Neuronal stem cell (in vitro differentiated cells): ENCODE measurements around the gene ARHGEF7.

Experiments used
- DNase-seq: peaks from one replicate; pipeline ENCODE4 v3.0.0-alpha.2; 2013; ENCODE audit warnings: low spot score
- H2AFZ ChIP-seq: one replicate; pipeline ENCODE4 v1.6.1; 2013; ENCODE audit warnings: mild to moderate bottlenecking, low read length, inconsistent platforms
- H2AK5ac ChIP-seq: 2 replicates; pipeline ENCODE4 v1.6.1; 2013; ENCODE audit warnings: low read depth, mild to moderate bottlenecking, inconsistent platforms, low read length, moderate library complexity, mixed read lengths
- H2BK120ac ChIP-seq: 2 replicates; pipeline ENCODE4 v1.6.1; 2013; ENCODE audit warnings: low read depth, mild to moderate bottlenecking, inconsistent platforms, low read length, moderate library complexity, mixed read lengths
- H2BK12ac ChIP-seq: one replicate; pipeline ENCODE4 v1.6.1; 2013; ENCODE audit warnings: low read length, inconsistent platforms
- H2BK15ac ChIP-seq: 2 replicates; pipeline ENCODE4 v1.6.1; 2013; ENCODE audit warnings: mild to moderate bottlenecking, low read length, inconsistent platforms, mixed read lengths
- H2BK5ac ChIP-seq: one replicate; pipeline ENCODE4 v1.6.1; 2013; ENCODE audit warnings: inconsistent platforms, mild to moderate bottlenecking, low read length, moderate library complexity
- H3K14ac ChIP-seq: one replicate; pipeline ENCODE4 v1.6.1; 2013; ENCODE audit warnings: low read length, inconsistent platforms
- H3K18ac ChIP-seq: 2 replicates; pipeline ENCODE4 v1.6.1; 2013; ENCODE audit warnings: low read length, inconsistent platforms
- H3K23ac ChIP-seq: 2 replicates; pipeline ENCODE4 v1.6.1; 2013; ENCODE audit warnings: low read depth, mild to moderate bottlenecking, mixed read lengths, low read length, inconsistent platforms; ENCODE audit not compliant: poor library complexity
- H3K27ac ChIP-seq: replicated peaks from 3 replicates; pipeline ENCODE4 v1.5.1; 2013; ENCODE audit warnings: low read length, inconsistent platforms
- H3K27me3 ChIP-seq, 3 experiments: 2 replicates each; pipeline ENCODE4 v1.6.1; 2013; ENCODE audit warnings: low read length in 3 of 3, mild to moderate bottlenecking in 2 of 3, inconsistent platforms in 1 of 3, low read depth in 1 of 3, mixed read lengths in 1 of 3, moderate library complexity in 1 of 3; ENCODE audit not compliant: control insufficient read depth in 3 of 3, insufficient read depth in 3 of 3
- H3K36me3 ChIP-seq, 2 donors: replicated peaks in 1 of 2; 2 replicates each; pipeline ENCODE4 v1.6.1; 2013; ENCODE audit warnings: low read length in 2 of 2; ENCODE audit not compliant: control insufficient read depth in 2 of 2, insufficient read depth in 2 of 2
- H3K4ac ChIP-seq: 2 replicates; pipeline ENCODE4 v1.6.1; 2013; ENCODE audit warnings: inconsistent platforms, mild to moderate bottlenecking, low read length, moderate library complexity
- H3K4me1 ChIP-seq, 2 donors: 1 replicate in 1 of 2; 2 replicates in 1 of 2; pipeline ENCODE4 v1.6.1; 2013; ENCODE audit warnings: low read length in 2 of 2, low read depth in 1 of 2; ENCODE audit not compliant: control insufficient read depth in 2 of 2, insufficient read depth in 1 of 2
- H3K4me2 ChIP-seq: one replicate; pipeline ENCODE4 v1.6.1; 2013; ENCODE audit warnings: mild to moderate bottlenecking, low read length, inconsistent platforms; ENCODE audit not compliant: insufficient read depth, poor library complexity, severe bottlenecking
- H3K4me3 ChIP-seq, 2 donors: 2 replicates each; pipeline ENCODE4 v1.5.1; 2013; ENCODE audit warnings: low read length in 2 of 2, mild to moderate bottlenecking in 2 of 2, inconsistent platforms in 1 of 2, moderate library complexity in 1 of 2
- H3K79me1 ChIP-seq: one replicate; pipeline ENCODE4 v1.6.1; 2013; ENCODE audit warnings: low read depth, mild to moderate bottlenecking, inconsistent platforms, low read length, moderate library complexity
- H3K9ac ChIP-seq: one replicate; pipeline ENCODE4 v1.6.1; 2013; ENCODE audit warnings: mild to moderate bottlenecking, low read depth, low read length, inconsistent platforms; ENCODE audit not compliant: poor library complexity
- H3K9me3 ChIP-seq, 2 donors: replicated peaks in 1 of 2; 2 replicates each; pipeline versions ENCODE3 to v1.6.1; 2013; ENCODE audit warnings: low read length in 2 of 2, mild to moderate bottlenecking in 2 of 2, inconsistent platforms in 1 of 2, low read depth in 1 of 2, mixed read lengths in 1 of 2, moderate library complexity in 1 of 2; ENCODE audit not compliant: control insufficient read depth in 2 of 2, insufficient read depth in 1 of 2
- H4K8ac ChIP-seq: one replicate; pipeline ENCODE4 v1.6.1; 2013; ENCODE audit warnings: low read depth, mild to moderate bottlenecking, inconsistent platforms, low read length, moderate library complexity
- H4K91ac ChIP-seq: one replicate; pipeline ENCODE4 v1.6.1; 2013; ENCODE audit warnings: low read length, low read depth, mild to moderate bottlenecking, inconsistent platforms; ENCODE audit not compliant: poor library complexity
- WGBS, 2 donors: extraction: QIAGEN DNeasy Blood & Tissue Kit; methylation state at CpG; one replicate each; pipeline ENCODE4 v1.1.7; 2013; ENCODE audit warnings: missing lambda C conversion rate in 2 of 2, mixed read lengths in 1 of 2; ENCODE audit not compliant: insufficient read length in 2 of 2, insufficient replicate concordance in 1 of 2; ENCODE audit errors: extremely low coverage in 2 of 2; 5-methylcytosine and 5-hydroxymethylcytosine counted together

The ARHGEF7 gene

DNA sequence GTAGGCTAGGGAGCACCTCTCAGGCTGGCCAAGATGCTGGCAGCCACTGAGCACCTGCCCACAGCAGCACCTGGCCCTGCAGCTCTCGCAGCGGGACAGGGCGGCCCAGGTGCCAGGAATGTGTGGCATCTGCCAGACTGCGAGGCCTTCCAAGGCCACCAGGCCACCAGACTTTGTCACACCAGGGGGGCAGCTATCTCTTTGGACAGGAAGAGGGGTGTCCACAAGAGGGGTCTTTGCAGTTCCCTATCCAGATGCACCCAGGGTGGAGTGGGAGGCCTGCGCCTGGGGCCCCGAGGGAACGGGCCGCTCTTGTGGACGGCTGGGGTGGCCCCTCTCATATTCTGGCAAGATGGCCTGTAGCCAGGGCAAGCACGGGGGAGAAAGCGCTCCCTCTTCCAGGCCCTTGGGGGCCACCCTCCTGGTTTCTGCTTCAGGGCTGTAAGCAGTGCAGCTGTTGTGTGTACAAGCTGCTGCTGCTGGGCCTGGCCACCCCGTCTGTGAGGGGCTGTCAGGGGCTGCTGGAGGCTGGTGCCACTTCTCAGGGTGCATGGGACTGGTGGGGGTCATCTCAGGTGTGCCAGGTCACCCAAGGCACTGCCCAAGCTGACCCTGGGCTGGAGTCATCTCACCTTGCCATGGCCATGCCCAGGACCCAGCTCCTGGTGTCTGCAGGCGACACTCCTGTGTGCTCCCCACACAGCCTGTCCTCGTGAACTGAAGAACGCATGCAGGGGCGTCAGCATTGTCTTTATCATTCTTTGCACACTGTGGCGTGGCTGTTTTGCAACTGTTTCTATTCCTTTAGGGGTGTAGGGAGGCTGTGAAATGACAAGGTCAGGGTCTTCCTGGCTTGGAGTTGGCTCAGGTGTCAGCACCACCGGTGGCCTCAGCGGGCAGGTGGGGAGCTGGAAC is 207.1 kb downstream of the ARHGEF7 start:
- H3K27ac ChIP-seq, result no peak overlapping the region
- H2BK120ac ChIP-seq, result no peak overlapping the region
- no peaks in the 10 kb centered on the region for H3K36me3 ChIP-seq
- H2BK5ac ChIP-seq, result peak overlapping the region; percentile 75
- no peak overlapping the region for H4K8ac ChIP-seq
- no peak overlapping the region for H2AFZ ChIP-seq
- no peak overlapping the region for H3K4me2 ChIP-seq
- peaks cover 5% of the 10 kb centered on the region for H3K79me1 ChIP-seq
- H3K27me3 ChIP-seq, result no peaks in the 10 kb centered on the region
- peak overlapping the region; percentile 3 for H2BK12ac ChIP-seq
- peak overlapping the region; percentile 63 for H2AK5ac ChIP-seq
- H4K91ac ChIP-seq, result peak overlapping the region; percentile 79
- H3K4me1 ChIP-seq, result peaks cover 0 to 4% of the 10 kb centered on the region in 2 donors
- H3K14ac ChIP-seq, result peak overlapping the region; percentile 82
- peak overlapping the region; percentile 43 for H2BK15ac ChIP-seq
- no peak overlapping the region for H3K9ac ChIP-seq
- peak overlapping the region; percentile 55 for H3K23ac ChIP-seq
- H3K4me3 ChIP-seq, result no peak overlapping the region
- H3K9me3 ChIP-seq, result no peaks in the 10 kb centered on the region
- no peak for DNase-seq
- H3K4ac ChIP-seq, result no peak overlapping the region
- H3K18ac ChIP-seq, result peak overlapping the region; percentile 71
- no CpG with 5 or more reads among the region's 19 CpGs for WGBS, 2 donors

DNA sequence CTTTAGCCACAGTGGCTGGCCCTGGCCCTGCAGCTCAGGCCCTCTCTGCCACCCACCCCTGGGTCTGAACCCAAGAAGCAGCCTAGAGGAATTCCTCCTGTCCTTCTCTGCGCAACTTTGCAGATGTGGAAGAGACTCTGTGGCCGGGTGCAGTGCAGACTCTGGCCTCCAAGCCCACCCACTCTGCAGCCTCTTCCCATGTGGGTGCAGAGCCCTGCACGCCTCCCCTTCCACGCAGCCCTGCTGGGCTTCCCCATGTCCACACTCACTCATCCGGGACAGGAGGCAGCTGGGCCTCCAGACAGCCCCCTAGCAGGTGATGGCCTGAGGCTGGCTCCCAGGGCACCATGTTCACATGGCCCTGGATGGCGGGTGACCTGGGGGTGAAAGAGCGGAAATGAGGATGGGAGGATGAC is 207.8 kb downstream of the ARHGEF7 start:
- H3K14ac ChIP-seq, result peak overlapping the region; percentile 82
- H3K9ac ChIP-seq, result peak overlapping the region; percentile 70
- H3K4ac ChIP-seq, result no peak overlapping the region
- peak overlapping the region; percentile 41 for H2BK12ac ChIP-seq
- H3K23ac ChIP-seq, result peak overlapping the region; percentile 10
- H3K4me3 ChIP-seq, result no peak overlapping the region
- H4K91ac ChIP-seq, result no peak overlapping the region
- no peak overlapping the region for H3K27ac ChIP-seq
- WGBS, 2 donors, result no CpG with 5 or more reads among the region's 7 CpGs
- H3K18ac ChIP-seq, result peak overlapping the region; percentile 76
- peak overlapping the region; percentile 63 for H2AK5ac ChIP-seq
- peak overlapping the region; percentile 43 for H2BK15ac ChIP-seq
- no peaks in the 10 kb centered on the region for H3K36me3 ChIP-seq
- no peaks in the 10 kb centered on the region for H3K27me3 ChIP-seq
- no peaks in the 10 kb centered on the region for H3K9me3 ChIP-seq
- H3K79me1 ChIP-seq, result peaks cover 5% of the 10 kb centered on the region
- no peak overlapping the region for H2BK120ac ChIP-seq
- H3K4me1 ChIP-seq, result peaks cover 0 to 4% of the 10 kb centered on the region in 2 donors
- no peak overlapping the region for H3K4me2 ChIP-seq
- no peak overlapping the region for H4K8ac ChIP-seq
- peak overlapping the region; percentile 75 for H2BK5ac ChIP-seq
- no peak overlapping the region for H2AFZ ChIP-seq
- no peak for DNase-seq

DNA sequence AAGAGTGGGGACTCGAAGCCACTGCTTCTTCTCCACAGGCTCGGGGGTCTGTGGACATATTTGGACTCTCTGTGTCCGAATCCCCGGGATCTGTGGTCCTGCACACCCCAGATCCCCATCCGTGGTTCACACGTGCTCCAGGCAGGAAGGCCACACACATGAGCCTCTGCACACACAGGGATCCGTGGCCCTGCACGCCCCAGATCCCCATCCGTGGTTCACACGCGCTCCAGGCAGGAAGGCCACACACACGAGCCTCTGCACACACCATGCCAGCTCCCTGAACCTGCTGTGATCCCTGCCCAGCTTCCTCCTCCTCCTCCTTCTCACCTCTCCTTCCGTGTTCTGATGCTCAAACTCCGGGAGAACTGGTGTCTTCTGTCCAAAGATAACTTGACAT is 208.4 kb downstream of the ARHGEF7 start:
- no CpG with 5 or more reads among the region's 14 CpGs for WGBS, 2 donors
- H3K9ac ChIP-seq, result no peak overlapping the region

DNA sequence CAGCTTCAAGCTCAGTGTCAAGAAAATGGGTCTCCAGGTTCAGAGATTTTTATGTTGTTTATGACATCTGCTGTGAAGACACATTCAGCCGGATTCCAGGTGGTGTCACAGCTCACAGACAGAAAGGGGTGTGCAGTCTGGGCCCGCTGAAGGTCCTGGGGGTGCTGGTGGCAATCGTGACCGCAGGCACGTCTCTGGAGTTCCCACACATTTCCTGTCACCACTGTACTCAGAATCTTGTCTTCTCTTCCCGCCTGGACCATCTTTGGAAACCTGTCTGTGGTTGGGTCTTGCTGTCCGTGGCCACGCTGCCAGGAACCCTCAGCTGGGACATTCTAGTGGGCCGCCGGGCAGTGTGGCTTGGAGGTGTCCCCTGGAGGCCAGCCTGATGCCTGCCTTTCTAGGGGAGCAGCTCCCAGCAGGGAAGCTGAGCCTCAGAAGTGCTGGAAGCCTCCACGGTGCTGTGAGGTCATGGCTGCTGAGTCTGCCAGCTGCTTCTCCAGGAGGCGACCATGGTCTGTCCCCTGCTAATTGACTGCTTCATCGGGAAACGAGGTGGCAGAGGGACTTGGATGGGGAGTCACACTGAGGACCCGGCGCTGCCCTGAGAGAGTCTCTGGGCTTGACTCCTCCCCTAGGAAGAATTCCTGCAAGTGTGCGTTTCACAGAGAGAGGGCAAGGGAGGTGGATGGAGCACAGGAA is 209.0 kb downstream of the ARHGEF7 start:
- no peaks in the 10 kb centered on the region for H3K36me3 ChIP-seq
- H3K9ac ChIP-seq, result no peak overlapping the region
- H3K14ac ChIP-seq, result no peak overlapping the region
- no peak overlapping the region for H2BK12ac ChIP-seq
- no peak overlapping the region for H4K91ac ChIP-seq
- H3K4me1 ChIP-seq, result peaks cover 0 to 4% of the 10 kb centered on the region in 2 donors
- no peak overlapping the region for H3K27ac ChIP-seq
- H3K27me3 ChIP-seq, result no peaks in the 10 kb centered on the region
- DNase-seq, result no peak
- no peak overlapping the region for H2BK120ac ChIP-seq
- H3K4ac ChIP-seq, result no peak overlapping the region
- WGBS, 2 donors, result no CpG with 5 or more reads among the region's 17 CpGs
- H4K8ac ChIP-seq, result no peak overlapping the region
- no peak overlapping the region for H2AK5ac ChIP-seq
- no peak overlapping the region for H2BK15ac ChIP-seq
- peaks cover 5% of the 10 kb centered on the region for H3K79me1 ChIP-seq
- no peak overlapping the region for H3K4me3 ChIP-seq
- no peak overlapping the region for H3K23ac ChIP-seq
- no peaks in the 10 kb centered on the region for H3K9me3 ChIP-seq
- peak overlapping the region; percentile 54 for H3K18ac ChIP-seq
- no peak overlapping the region for H2BK5ac ChIP-seq
- no peak overlapping the region for H2AFZ ChIP-seq
- H3K4me2 ChIP-seq, result no peak overlapping the region

More for the DNA sequence above, 208.4 kb downstream of the ARHGEF7 start:
- Histone ChIP-seq H3K23ac (peak overlapping the region; percentile 10), H2AK5ac (no peak overlapping the region), H3K4me2 (no peak overlapping the region), H3K18ac (peak overlapping the region; percentile 46), H4K8ac (no peak overlapping the region), H3K14ac (no peak overlapping the region), H3K79me1 (peaks cover 5% of the 10 kb centered on the region), H3K9me3 (no peaks in the 10 kb centered on the region), H2BK15ac (no peak overlapping the region), H3K27me3 (no peaks in the 10 kb centered on the region), H3K36me3 (no peaks in the 10 kb centered on the region), H3K27ac (no peak overlapping the region), H3K4ac (no peak overlapping the region), H2BK5ac (no peak overlapping the region), H2BK12ac (no peak overlapping the region), H2BK120ac (no peak overlapping the region), H2AFZ (no peak overlapping the region), H3K4me3 (no peak overlapping the region), H4K91ac (no peak overlapping the region), H3K4me1 (peaks cover 0 to 4% of the 10 kb centered on the region in 2 donors)
- no peak for DNase-seq
